GM20000 (cell line): ENCODE measurements around the gene DEFB124.
"Not testable (repeated sequence)": the region's sequence is repeated elsewhere in the genome, so short reads cannot be mapped to it uniquely, and the experiment has no call there.

Experiments
- DNase-seq: peaks from one replicate; pipeline ENCODE4 v3.0.0; 2012; ENCODE audit warnings: low spot score
- CTCF ChIP-seq: IDR thresholded peaks from 2 replicates; pipeline ENCODE4 v1.5.1; 2012; ENCODE audit warnings: mild to moderate bottlenecking, control low read depth; ENCODE audit errors: extremely low read depth, missing control alignments

Gene DEFB124

GRCh38 chr20:31454361-31454760 is 20.6 kb downstream of the DEFB124 start:
- no peak for TF ChIP-seq CTCF
- DNase-seq, result no peak

- no peak for DNase-seq
- no peak for TF ChIP-seq CTCF
Measured at GRCh38 chr20:31452575-31452974, 22.4 kb downstream of the DEFB124 start.

- TF ChIP-seq CTCF, result no peak
Measured at GRCh38 chr20:31449511-31450414, 25.2 kb downstream of the DEFB124 start.

GRCh38 chr20:31446084-31446819 is 28.7 kb downstream of the DEFB124 start:
- no peak for TF ChIP-seq CTCF
- no peak for DNase-seq

More at GRCh38 chr20:31449511-31450414, 25.2 kb downstream of the DEFB124 start:
- no peak for DNase-seq

GRCh38 chr20:31440012-31440659 is 34.8 kb downstream of the DEFB124 start, which contains the start of gene DEFB123:
Gene DEFB123, plus strand, starts transcription at chr20:31440632. Its CDS starts 67 bp downstream, at chr20:31440699.
- DNase-seq, result no peak
- no peak for TF ChIP-seq CTCF

- no peak for DNase-seq
Measured at GRCh38 chr20:31430568-31431115, 44.3 kb downstream of the DEFB124 start.

GRCh38 chr20:31427576-31427975 is 47.4 kb downstream of the DEFB124 start:
- DNase-seq, result not testable (repeated sequence)

More at GRCh38 chr20:31430568-31431115, 44.3 kb downstream of the DEFB124 start:
- TF ChIP-seq CTCF, result no peak

GRCh38 chr20:31426891-31427551 is 47.9 kb downstream of the DEFB124 start:
- not testable (repeated sequence) for DNase-seq
